Coronary artery (tissue), 2 donors: Measurements from ENCODE around the gene MED6.

Source experiments
- DNase-seq: peaks from one replicate; pipeline ENCODE4 v3.0.0-alpha.2; 2017; ENCODE audit warnings: low spot score
- H3K27ac ChIP-seq, 2 donors: fragments of 200-600 bp; sonication (generic); one replicate each; pipeline ENCODE4 v1.5.1; 2016 to 2019
- H3K4me3 ChIP-seq: fragments of 200-600 bp; sonication (generic); 2 replicates; pipeline ENCODE4 v1.5.1; 2016; ENCODE audit warnings: mild to moderate bottlenecking, moderate library complexity
- TF ChIP-seq, protein P1 (sequence below): fragments of 200-600 bp; sonication (generic); IDR thresholded peaks from one replicate; pipeline ENCODE4 v1.5.1; 2019; ENCODE audit warnings: antibody characterized with exemption

MED6 gene

DNA sequence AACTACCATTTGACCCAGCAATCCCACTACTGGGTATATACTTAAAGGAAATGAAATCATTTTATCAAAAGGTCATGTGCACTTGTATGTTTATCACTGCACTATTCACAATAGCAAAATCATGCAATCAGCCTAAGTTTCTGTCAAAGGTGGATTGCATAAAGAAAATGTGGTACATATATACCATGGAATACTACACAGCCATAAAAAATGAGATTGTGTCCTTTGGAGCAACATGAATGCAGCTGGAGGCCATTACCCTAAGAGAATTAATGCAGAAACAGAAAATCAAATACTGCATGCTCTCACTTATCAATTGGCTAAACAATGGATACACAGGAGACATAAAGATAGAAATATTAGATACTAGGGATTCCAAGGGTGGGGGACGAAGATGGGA, 27.4 kb downstream of the MED6 start:
- TF ChIP-seq, protein P1, sequence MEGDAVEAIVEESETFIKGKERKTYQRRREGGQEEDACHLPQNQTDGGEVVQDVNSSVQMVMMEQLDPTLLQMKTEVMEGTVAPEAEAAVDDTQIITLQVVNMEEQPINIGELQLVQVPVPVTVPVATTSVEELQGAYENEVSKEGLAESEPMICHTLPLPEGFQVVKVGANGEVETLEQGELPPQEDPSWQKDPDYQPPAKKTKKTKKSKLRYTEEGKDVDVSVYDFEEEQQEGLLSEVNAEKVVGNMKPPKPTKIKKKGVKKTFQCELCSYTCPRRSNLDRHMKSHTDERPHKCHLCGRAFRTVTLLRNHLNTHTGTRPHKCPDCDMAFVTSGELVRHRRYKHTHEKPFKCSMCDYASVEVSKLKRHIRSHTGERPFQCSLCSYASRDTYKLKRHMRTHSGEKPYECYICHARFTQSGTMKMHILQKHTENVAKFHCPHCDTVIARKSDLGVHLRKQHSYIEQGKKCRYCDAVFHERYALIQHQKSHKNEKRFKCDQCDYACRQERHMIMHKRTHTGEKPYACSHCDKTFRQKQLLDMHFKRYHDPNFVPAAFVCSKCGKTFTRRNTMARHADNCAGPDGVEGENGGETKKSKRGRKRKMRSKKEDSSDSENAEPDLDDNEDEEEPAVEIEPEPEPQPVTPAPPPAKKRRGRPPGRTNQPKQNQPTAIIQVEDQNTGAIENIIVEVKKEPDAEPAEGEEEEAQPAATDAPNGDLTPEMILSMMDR: no peak
- DNase-seq: no peak
- Histone ChIP-seq H3K27ac (no peak overlapping the region), H3K4me3 (no peak overlapping the region)

DNA sequence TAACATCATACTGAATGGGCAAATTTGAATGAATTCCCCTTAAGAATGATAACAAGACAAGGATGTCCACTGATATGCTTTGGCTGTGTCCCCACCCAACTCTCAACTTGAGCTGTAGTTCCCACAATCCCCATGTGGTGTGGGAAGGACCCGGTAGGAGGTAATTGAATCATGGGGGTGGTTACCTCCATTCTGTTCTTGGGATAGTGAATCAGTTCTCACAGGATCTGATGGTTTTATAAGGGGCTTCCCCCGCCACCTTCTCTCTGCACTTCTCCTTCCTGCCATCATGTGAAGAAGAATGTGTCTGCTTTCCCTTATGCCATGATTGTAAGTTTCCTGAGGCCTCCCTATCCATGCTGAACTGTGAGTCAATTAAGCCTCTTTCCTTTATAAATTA, 29.3 kb downstream of the MED6 start:
- no peak for DNase-seq
- Histone ChIP-seq H3K27ac (no peak overlapping the region), H3K4me3 (no peak overlapping the region)
- TF ChIP-seq, protein P1: no peak

DNA sequence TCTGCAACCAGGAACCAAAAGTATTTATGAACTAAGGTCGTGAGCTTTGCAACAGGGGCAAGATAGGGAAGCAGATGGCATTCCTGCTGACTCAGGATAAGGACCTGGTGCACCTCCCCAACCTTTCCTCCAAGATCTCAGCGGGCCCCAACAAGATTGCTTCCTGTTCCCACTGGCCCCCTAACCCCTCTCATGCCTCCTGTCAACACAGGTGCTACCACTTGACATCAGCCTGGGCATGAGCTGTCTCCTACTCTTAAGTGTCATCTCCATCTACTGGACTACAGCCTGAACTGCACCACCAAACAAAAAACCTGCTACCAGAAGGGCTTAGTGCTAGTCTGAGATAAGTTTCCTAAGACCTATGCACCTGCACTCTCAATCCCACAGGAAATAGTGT, 32.7 kb downstream of the MED6 start:
- TF ChIP-seq, protein P1: no peak
- no peak overlapping the region for H3K27ac ChIP-seq
- DNase-seq: no peak
- H3K4me3 ChIP-seq: no peak overlapping the region

DNA sequence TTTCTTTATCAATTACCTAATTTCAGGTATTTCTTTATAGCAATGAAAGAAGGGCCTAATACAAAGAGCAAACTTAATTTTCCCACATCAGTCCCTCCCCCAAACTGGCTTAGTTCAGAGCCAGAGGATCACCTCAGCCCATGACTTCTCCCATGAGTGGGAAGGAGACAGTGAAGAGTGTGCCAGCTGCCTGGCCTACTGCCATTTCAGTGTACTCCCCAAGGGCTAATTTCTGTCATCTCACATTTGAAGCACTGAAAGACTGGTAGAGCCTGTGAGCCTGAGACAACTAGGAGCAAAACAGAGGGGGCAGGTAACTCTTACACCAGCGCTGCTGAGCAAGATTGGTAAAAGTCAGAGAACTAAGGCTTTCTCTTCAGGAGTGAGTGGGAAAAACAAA, 36.6 kb downstream of the MED6 start:
- DNase-seq: no peak

DNA sequence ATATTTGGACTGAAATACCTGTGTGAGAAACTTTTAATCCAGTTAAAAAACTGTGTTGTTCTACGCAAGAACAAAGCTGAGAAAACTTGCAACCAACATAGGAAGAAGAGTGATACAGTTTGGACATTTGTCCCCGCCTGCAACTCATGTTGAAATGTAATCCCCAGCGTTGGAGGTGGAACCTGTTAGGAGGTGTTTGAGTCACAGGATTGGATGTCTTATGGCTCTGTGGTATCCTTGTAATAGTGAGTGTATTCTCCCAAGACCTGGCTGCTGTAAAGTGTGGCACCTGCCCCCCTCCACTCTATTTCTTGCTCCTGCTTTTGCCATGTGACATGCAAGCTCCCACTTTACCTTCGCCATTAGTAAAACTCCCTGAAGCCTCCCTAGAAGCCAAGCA, 37.0 kb downstream of the MED6 start:
- TF ChIP-seq, protein P1: no peak
- H3K27ac ChIP-seq: no peak overlapping the region
- no peak overlapping the region for H3K4me3 ChIP-seq
- no peak for DNase-seq

More for the DNA sequence above, 36.6 kb downstream of the MED6 start:
- H3K27ac ChIP-seq: no peak overlapping the region
- no peak overlapping the region for H3K4me3 ChIP-seq
- TF ChIP-seq, protein P1: no peak

DNA sequence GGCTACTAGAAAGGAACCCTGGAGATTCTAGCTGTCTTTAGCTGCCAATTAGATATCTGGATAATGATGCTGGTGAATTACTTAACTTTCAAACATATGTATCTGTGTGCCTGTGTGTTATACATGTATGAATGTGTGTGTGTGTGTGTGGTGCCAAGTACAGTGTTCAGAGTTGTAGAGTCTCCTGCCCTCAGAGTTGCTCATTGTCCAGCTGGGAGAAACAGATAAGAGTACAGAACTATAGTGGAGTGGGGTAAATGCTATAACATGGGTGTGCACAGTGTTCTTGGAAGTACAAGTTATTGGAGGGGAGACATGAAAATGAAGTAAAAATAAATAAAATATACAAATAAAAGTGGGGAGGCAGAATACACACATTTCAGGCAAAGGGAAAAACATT, 42.1 kb downstream of the MED6 start:
- no peak overlapping the region for H3K4me3 ChIP-seq
- no peak for DNase-seq
- H3K27ac ChIP-seq: no peak overlapping the region
- TF ChIP-seq, protein P1: no peak

DNA sequence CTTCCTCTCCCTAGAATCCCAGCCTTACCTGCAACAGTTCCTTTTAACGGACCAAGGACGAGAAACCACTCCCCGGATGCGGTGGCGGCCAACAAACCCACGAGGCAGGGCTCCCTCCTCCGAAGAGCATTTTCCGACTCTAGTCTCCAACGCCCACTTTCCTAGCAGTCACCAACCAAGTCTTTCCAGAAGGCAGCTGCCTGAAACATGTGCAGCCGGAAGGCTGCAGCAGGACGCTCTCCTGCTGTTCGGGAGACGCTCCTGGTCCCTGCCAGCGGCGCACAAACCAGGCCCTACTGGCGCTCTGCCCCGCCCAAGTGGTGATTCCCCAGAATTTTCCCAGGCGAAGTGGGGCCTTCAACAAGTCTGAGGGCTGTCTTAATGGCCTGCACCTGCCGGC, 44.6 kb downstream of the MED6 start:
- no peak for DNase-seq
- TF ChIP-seq, protein P1: no peak
- no peak overlapping the region for H3K4me3 ChIP-seq
- no peak overlapping the region for H3K27ac ChIP-seq
